ENCODE results near the gene CLCNKB.

DNA sequence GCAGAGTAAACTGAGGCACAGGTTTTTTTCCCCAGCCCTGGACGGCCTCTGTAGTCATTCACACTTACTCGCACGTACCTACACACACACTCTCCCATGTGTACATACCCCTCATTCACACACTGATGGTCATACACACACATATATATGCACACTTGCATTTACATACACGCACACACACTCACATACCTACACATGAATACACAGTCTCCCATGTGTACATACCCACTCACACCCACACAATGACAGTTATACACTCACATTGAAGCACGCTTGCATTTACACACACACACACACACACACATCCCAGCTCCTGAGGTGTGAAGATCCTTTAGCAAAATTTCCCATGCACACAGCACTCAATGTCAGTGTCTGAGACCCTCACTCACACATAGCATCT, 30.6 kb downstream of the CLCNKB start:
- TF ChIP-seq, protein P1, sequence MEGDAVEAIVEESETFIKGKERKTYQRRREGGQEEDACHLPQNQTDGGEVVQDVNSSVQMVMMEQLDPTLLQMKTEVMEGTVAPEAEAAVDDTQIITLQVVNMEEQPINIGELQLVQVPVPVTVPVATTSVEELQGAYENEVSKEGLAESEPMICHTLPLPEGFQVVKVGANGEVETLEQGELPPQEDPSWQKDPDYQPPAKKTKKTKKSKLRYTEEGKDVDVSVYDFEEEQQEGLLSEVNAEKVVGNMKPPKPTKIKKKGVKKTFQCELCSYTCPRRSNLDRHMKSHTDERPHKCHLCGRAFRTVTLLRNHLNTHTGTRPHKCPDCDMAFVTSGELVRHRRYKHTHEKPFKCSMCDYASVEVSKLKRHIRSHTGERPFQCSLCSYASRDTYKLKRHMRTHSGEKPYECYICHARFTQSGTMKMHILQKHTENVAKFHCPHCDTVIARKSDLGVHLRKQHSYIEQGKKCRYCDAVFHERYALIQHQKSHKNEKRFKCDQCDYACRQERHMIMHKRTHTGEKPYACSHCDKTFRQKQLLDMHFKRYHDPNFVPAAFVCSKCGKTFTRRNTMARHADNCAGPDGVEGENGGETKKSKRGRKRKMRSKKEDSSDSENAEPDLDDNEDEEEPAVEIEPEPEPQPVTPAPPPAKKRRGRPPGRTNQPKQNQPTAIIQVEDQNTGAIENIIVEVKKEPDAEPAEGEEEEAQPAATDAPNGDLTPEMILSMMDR (IDR thresholded peaks at IDR 0.05 in 4 of 5, conservative IDR thresholded peaks at IDR 0.05 in 1 of 5), result no peak
- no peak for TF ChIP-seq POLR2A (IDR thresholded peaks at IDR 0.05)

All from gastrocnemius medialis (tissue), 4 donors.